ENCODE data around the gene CRK.

CRK gene

DNA sequence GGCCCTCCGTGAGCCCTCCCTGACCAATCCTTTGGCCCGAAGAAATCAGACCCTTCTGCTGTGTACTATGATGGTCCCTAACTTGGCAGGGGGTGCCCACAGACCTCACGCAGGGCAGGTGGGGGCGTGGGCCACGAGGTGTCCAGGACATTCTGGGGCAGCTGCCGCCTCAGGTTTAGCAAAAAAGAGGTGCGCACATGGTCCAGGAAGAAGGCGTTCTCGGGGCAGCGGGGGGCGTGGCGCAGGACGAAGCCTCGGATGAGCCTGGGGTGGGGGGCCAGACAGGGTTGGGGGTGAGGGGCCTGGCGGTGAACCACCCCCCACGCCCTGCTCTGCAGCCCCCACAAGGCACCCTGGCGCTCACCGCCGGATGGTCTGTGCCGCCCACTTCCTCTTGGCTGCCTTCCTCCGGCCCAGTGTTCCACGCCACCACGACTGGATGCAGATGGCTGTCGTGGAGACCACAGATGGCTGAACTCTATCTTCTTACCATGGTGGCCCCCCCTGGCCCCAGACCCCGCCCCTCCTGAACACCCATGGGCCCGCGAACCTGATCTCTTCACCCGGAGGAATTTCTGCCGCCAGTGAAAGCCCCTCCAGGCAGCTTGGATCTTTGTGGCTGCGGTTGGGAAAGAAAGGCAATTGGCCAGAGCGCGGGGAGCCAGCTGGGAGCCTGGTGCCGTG, 14.2 kb upstream of the CRK start:
- H3K4me3 ChIP-seq (replicated peaks; ENCODE audit: insufficient read depth, low read length) = no peak overlapping the region
- H3K27ac ChIP-seq (replicated peaks) = no peak overlapping the region
- TF ChIP-seq, protein P1, sequence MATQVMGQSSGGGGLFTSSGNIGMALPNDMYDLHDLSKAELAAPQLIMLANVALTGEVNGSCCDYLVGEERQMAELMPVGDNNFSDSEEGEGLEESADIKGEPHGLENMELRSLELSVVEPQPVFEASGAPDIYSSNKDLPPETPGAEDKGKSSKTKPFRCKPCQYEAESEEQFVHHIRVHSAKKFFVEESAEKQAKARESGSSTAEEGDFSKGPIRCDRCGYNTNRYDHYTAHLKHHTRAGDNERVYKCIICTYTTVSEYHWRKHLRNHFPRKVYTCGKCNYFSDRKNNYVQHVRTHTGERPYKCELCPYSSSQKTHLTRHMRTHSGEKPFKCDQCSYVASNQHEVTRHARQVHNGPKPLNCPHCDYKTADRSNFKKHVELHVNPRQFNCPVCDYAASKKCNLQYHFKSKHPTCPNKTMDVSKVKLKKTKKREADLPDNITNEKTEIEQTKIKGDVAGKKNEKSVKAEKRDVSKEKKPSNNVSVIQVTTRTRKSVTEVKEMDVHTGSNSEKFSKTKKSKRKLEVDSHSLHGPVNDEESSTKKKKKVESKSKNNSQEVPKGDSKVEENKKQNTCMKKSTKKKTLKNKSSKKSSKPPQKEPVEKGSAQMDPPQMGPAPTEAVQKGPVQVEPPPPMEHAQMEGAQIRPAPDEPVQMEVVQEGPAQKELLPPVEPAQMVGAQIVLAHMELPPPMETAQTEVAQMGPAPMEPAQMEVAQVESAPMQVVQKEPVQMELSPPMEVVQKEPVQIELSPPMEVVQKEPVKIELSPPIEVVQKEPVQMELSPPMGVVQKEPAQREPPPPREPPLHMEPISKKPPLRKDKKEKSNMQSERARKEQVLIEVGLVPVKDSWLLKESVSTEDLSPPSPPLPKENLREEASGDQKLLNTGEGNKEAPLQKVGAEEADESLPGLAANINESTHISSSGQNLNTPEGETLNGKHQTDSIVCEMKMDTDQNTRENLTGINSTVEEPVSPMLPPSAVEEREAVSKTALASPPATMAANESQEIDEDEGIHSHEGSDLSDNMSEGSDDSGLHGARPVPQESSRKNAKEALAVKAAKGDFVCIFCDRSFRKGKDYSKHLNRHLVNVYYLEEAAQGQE (IDR thresholded peaks at IDR 0.05; ENCODE audit: insufficient replicate concordance, low read depth) = no peak
- peak; percentile 28; the same call in 1 of the 2 replicates for TF ChIP-seq SPI1 (IDR thresholded peaks at IDR 0.05; ENCODE audit: borderline replicate concordance, low read depth)
- DNase-seq (ENCODE audit: low read depth in 1 of 2, low spot score in 1 of 2) = no peak
- no peaks in the 10 kb centered on the region for H3K27me3 ChIP-seq (ENCODE audit: insufficient read depth, poor library complexity, severe bottlenecking)

DNA sequence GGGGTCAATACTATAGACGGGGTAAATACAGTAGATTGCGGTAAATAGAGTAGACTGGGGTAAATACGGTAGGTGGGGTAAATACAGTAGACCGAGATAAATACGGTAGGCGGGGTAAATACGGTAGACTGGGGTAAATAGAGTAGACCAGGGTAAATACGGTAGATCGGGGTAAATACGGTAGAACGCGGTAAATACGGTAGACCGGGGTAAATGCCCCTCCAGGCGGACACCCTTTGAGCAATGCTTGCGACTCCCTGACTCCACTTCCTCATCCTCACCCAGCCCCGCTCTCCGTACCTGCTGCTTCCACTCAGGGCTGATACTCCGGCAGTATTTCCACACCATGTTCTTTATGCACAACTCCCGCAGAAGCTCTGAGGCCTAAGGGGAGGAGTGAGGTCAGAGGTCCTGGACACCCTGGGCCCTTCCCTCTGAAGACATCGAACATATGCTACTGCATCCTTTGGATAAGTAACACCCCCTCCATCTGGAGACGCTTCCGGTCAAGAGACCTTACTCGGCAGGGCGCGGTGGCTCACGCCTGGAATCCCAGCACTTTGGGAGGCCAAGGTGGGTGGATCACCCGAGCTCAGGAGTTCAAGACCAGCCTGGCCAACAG, 13.3 kb upstream of the CRK start:
- DNase-seq (ENCODE audit: low read depth in 1 of 2, low spot score in 1 of 2) = peak in 1 of 2 experiments; percentile 65
- Histone ChIP-seq H3K27ac (replicated peaks) (no peak overlapping the region), H3K27me3 (ENCODE audit: insufficient read depth, poor library complexity, severe bottlenecking) (no peaks in the 10 kb centered on the region), H3K4me3 (replicated peaks; ENCODE audit: insufficient read depth, low read length) (no peak overlapping the region)
- TF ChIP-seq SPI1 (IDR thresholded peaks at IDR 0.05; ENCODE audit: borderline replicate concordance, low read depth) = peak; percentile 71; the same call in 1 of the 2 replicates
- TF ChIP-seq CTCF (IDR thresholded peaks at IDR 0.05; ENCODE audit: insufficient read depth, low read length) = no peak
- TF ChIP-seq GABPA (IDR thresholded peaks at IDR 0.05; ENCODE audit: low read depth) = no peak
- TF ChIP-seq, protein P1 (IDR thresholded peaks at IDR 0.05; ENCODE audit: insufficient replicate concordance, low read depth) = no peak

DNA sequence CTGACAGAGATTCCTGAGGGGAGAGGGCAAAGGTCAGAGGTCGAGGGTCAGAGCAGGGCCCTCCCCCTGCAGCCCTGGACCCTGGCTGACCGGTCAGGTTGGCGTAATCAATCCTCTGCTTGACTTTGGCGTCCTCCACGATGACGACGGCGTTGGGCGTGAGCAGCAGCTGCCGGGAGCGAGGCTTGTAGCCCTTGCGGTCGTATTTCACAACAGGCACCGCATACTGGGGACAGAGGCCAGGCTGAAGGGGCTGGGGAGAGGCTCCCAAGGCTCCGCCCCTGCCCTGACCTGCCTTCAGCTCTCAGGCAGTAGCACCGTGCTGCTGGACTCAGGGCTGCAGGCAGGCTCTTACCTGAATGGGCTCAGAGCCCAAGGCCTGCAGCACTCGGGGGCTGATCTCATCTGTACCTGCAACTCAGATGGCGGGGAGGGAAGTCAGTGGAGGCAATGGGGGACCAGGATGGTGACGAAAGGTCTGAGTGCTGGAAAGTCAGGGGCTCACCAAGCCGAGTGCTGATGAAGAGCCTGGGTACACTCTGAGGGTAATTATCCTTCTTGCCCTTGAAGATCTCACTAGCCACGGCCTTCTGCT, 12.0 kb upstream of the CRK start:
- DNase-seq (ENCODE audit: low read depth in 1 of 2, low spot score in 1 of 2) = peak in 1 of 2 experiments; percentile 61
- Histone ChIP-seq H3K27me3 (ENCODE audit: insufficient read depth, poor library complexity, severe bottlenecking) (no peaks in the 10 kb centered on the region), H3K4me3 (replicated peaks; ENCODE audit: insufficient read depth, low read length) (no peak overlapping the region), H3K27ac (replicated peaks) (no peak overlapping the region)
- TF ChIP-seq POLR2AphosphoS5 (IDR thresholded peaks at IDR 0.05; ENCODE audit: low read depth) = no peak
- TF ChIP-seq CTCF (IDR thresholded peaks at IDR 0.05; ENCODE audit: insufficient read depth, low read length) = no peak
- no peak for TF ChIP-seq GABPA (IDR thresholded peaks at IDR 0.05; ENCODE audit: low read depth)
- TF ChIP-seq, protein P1 (IDR thresholded peaks at IDR 0.05; ENCODE audit: insufficient replicate concordance, low read depth) = no peak
- TF ChIP-seq SPI1 (IDR thresholded peaks at IDR 0.05; ENCODE audit: borderline replicate concordance, low read depth) = no peak

All from HL-60 (cell line).